H9 (cell line): Measurements from ENCODE around the gene WFS1. TPM values are rescaled to one million over a fixed set of nuclear protein-coding genes. Genes with fewer than 3 reads are reported as not detected.

Experiments
- DNase-seq: peaks from one replicate; pipeline ENCODE4 v3.0.0-alpha.2; 2017
- H2AFZ ChIP-seq: one replicate; pipeline ENCODE4 v1.6.1; 2013; ENCODE audit warnings: mild to moderate bottlenecking, low read length, control low read depth, moderate library complexity
- H2AK5ac ChIP-seq: 2 replicates; pipeline ENCODE4 v1.6.1; 2013; ENCODE audit warnings: low read length, control low read depth, mixed read lengths; ENCODE audit not compliant: insufficient read length
- H2BK120ac ChIP-seq: one replicate; pipeline ENCODE4 v1.6.1; 2013; ENCODE audit warnings: low read depth, mild to moderate bottlenecking, low read length, control low read depth, inconsistent platforms; ENCODE audit not compliant: poor library complexity, severe bottlenecking
- H2BK12ac ChIP-seq: 2 replicates; pipeline ENCODE4 v1.6.1; 2013; ENCODE audit warnings: low read length, control low read depth, mixed read lengths, low read depth; ENCODE audit not compliant: insufficient read length
- H2BK15ac ChIP-seq: 2 replicates; pipeline ENCODE4 v1.6.1; 2013; ENCODE audit warnings: low read depth, low read length, control low read depth
- H2BK20ac ChIP-seq: one replicate; pipeline ENCODE4 v1.6.1; 2013; ENCODE audit warnings: low read depth, mild to moderate bottlenecking, low read length, control low read depth, inconsistent platforms; ENCODE audit not compliant: poor library complexity, severe bottlenecking
- H2BK5ac ChIP-seq: 2 replicates; pipeline ENCODE4 v1.6.1; 2013; ENCODE audit warnings: low read length, control low read depth, mixed read lengths; ENCODE audit not compliant: insufficient read length
- H3K14ac ChIP-seq: 2 replicates; pipeline ENCODE4 v1.6.1; 2013; ENCODE audit warnings: low read length, control low read depth; ENCODE audit not compliant: insufficient read depth
- H3K18ac ChIP-seq: 2 replicates; pipeline ENCODE4 v1.6.1; 2013; ENCODE audit warnings: low read depth, mild to moderate bottlenecking, mixed read lengths, low read length, control low read depth; ENCODE audit not compliant: insufficient read length
- H3K23ac ChIP-seq: 2 replicates; pipeline ENCODE4 v1.6.1; 2013; ENCODE audit warnings: low read length, control low read depth, mixed read lengths, low read depth; ENCODE audit not compliant: insufficient read length
- H3K23me2 ChIP-seq: 2 replicates; pipeline ENCODE4 v1.6.1; 2013; ENCODE audit warnings: low read depth, mild to moderate bottlenecking, mixed read lengths, low read length, control low read depth; ENCODE audit not compliant: insufficient read length, poor library complexity, severe bottlenecking
- H3K27ac ChIP-seq: 2 replicates; pipeline ENCODE4 v1.5.1; 2013; ENCODE audit warnings: low read length, control low read depth, mixed read lengths, low read depth; ENCODE audit not compliant: insufficient read length
- H3K27me3 ChIP-seq: 2 replicates; pipeline ENCODE4 v1.6.1; 2013; ENCODE audit warnings: low read length, control low read depth, inconsistent platforms; ENCODE audit not compliant: insufficient read depth
- H3K4ac ChIP-seq: 2 replicates; pipeline ENCODE4 v1.6.1; 2013; ENCODE audit warnings: low read depth, mild to moderate bottlenecking, control low read depth, inconsistent platforms, low read length, moderate library complexity
- H3K4me1 ChIP-seq: 2 replicates; pipeline ENCODE4 v1.6.1; 2013; ENCODE audit warnings: low read length, control low read depth, inconsistent platforms; ENCODE audit not compliant: insufficient read depth
- H3K4me2 ChIP-seq: 2 replicates; pipeline ENCODE4 v1.6.1; 2013; ENCODE audit warnings: low read length, control low read depth, mixed read lengths; ENCODE audit not compliant: insufficient read length, insufficient read depth
- H3K56ac ChIP-seq: 2 replicates; pipeline ENCODE4 v1.6.1; 2013; ENCODE audit warnings: low read depth, mild to moderate bottlenecking, mixed read lengths, low read length, control low read depth; ENCODE audit not compliant: insufficient read length
- H3K79me1 ChIP-seq: 2 replicates; pipeline ENCODE4 v1.6.1; 2013; ENCODE audit warnings: low read depth, mild to moderate bottlenecking, moderate library complexity, low read length, control low read depth, inconsistent platforms; ENCODE audit not compliant: insufficient read depth, poor library complexity, severe bottlenecking
- H3K79me2 ChIP-seq: 2 replicates; pipeline ENCODE4 v1.6.1; 2013; ENCODE audit warnings: low read length, control low read depth, inconsistent platforms; ENCODE audit not compliant: insufficient read depth
- H3K9ac ChIP-seq: 2 replicates; pipeline ENCODE4 v1.6.1; 2013; ENCODE audit warnings: low read length, control low read depth, mixed read lengths; ENCODE audit not compliant: insufficient read length; ENCODE audit errors: extremely low read depth
- H3K9me3 ChIP-seq: one replicate; pipeline ENCODE4 v1.6.1; 2013; ENCODE audit warnings: low read depth, low read length, inconsistent platforms; ENCODE audit not compliant: control insufficient read depth
- H3T11ph ChIP-seq: one replicate; pipeline ENCODE4 v1.6.1; 2013; ENCODE audit warnings: mild to moderate bottlenecking, low read length, control low read depth, inconsistent platforms
- H4K20me1 ChIP-seq: one replicate; pipeline ENCODE4 v1.6.1; 2013; ENCODE audit not compliant: control insufficient read depth, insufficient read length, insufficient read depth
- H4K5ac ChIP-seq: 2 replicates; pipeline ENCODE4 v1.6.1; 2013; ENCODE audit warnings: low read depth, mild to moderate bottlenecking, mixed read lengths, low read length, control low read depth; ENCODE audit not compliant: insufficient read length
- H4K8ac ChIP-seq: replicated peaks from 2 replicates; pipeline ENCODE4 v1.6.1; 2013; ENCODE audit warnings: low read length, control low read depth, mixed read lengths, low read depth; ENCODE audit not compliant: insufficient read length
- H4K91ac ChIP-seq: 2 replicates; pipeline ENCODE4 v1.6.1; 2013; ENCODE audit warnings: low read depth, mild to moderate bottlenecking, moderate library complexity, mixed read lengths, low read length, control low read depth; ENCODE audit not compliant: insufficient read length
- H3K27ac Mint-ChIP-seq, 3 experiments: 2 replicates in 2 of 3; 3 replicates in 1 of 3; pipeline ENCODE4 v1.8.0; 2020 to 2021; ENCODE audit warnings: mixed read lengths in 3 of 3, mild to moderate bottlenecking in 1 of 3, moderate library complexity in 1 of 3
- H3K27me3 Mint-ChIP-seq: 2 replicates; pipeline ENCODE4 v1.8.0; 2021; ENCODE audit warnings: low read depth, mild to moderate bottlenecking, moderate library complexity, mixed read lengths
- H3K36me3 Mint-ChIP-seq, 3 experiments: 2 replicates in 2 of 3; 3 replicates in 1 of 3; pipeline ENCODE4 v1.8.0; 2020 to 2021; ENCODE audit warnings: low read depth in 3 of 3, mixed read lengths in 3 of 3; ENCODE audit not compliant: insufficient read depth in 1 of 3
- H3K4me1 Mint-ChIP-seq, 2 experiments: 2 replicates each; pipeline ENCODE4 v1.8.0; 2020; ENCODE audit warnings: mixed read lengths in 2 of 2
- H3K4me3 Mint-ChIP-seq, 2 experiments: 2 replicates in 1 of 2; 3 replicates in 1 of 2; pipeline ENCODE4 v1.8.0; 2020 to 2021; ENCODE audit warnings: mild to moderate bottlenecking in 2 of 2, mixed read lengths in 2 of 2, moderate library complexity in 1 of 2
- H3K9me3 Mint-ChIP-seq, 2 experiments: 2 replicates in 1 of 2; 3 replicates in 1 of 2; pipeline ENCODE4 v1.8.0; 2020; ENCODE audit warnings: mild to moderate bottlenecking in 2 of 2, mixed read lengths in 2 of 2, moderate library complexity in 1 of 2
- WGBS: extraction: QIAGEN DNeasy Blood & Tissue Kit; methylation state at CpG from one replicate; pipeline ENCODE4 v1.1.7; 2013; ENCODE audit warnings: missing lambda C conversion rate, low lambda C conversion rate, mixed read lengths; ENCODE audit not compliant: insufficient read length; ENCODE audit errors: extremely low coverage; 5-methylcytosine and 5-hydroxymethylcytosine counted together
- total RNA-seq: library from RNA; stranded (reverse); gene quantifications from 2 replicates; pipeline ENCODE4 v1.2.1, GENCODE V29; 2021
- TF ChIP-seq, protein P1 (sequence below): fragments of 200-600 bp; sonication (generic); conservative IDR thresholded peaks from 3 replicates; pipeline ENCODE4 v1.8.0; 2021; ENCODE audit warnings: antibody characterized with exemption, mild to moderate bottlenecking

Gene WFS1
- total RNA-seq, 1 experiment from 2014 or later: 18.9 TPM

DNA sequence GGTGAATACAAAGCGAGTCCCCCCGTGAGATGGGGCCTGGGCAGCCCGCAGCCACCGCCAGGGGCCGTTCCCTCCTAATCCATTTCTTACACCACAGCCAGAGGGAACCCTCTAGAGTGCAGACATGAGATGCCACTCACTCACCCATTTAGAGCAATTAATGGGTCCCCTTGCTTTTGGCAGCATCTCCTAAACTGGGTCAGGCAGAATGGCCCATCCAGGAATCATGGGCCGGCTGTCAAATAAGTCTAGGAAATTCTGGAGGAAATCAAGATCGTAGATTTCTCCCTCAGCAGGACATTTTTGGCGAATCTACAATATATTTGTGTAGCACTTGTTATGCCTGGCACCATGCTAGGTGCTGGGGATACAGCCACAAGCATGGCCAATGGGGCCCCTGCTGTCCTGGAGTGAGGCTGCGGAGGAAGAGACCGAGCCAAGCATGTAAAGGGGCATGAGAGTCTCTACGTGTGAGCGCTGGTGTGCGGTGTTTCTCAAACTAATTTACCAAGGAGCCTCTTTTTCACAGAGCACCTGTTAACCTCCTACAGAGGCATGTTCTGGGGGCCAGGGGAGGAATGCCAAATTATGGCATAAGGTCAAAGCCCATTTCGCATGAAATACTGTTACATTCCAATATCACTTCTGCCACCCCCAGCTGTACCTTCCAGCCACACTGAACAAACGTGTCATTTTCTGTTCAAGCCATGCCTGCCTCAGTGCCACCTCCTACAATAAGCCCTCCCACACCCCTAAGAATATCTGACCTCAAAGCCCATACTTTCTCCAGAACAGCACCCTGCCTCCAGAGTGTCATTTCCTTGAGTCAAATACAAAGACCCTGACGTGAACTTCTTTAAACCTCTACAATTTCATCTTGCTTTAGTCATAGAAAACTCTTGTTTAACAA, 41.2 kb upstream of the WFS1 start:
- WGBS: no CpG with 5 or more reads among the region's 16 CpGs
- no peak overlapping the region for H3K23ac ChIP-seq
- peaks cover 3 to 23% of the 10 kb centered on the region in 2 experiments; a peak in 2 of 4 replicates for H3K4me1 Mint-ChIP-seq
- no peaks in the 10 kb centered on the region for H3K79me2 ChIP-seq
- H2BK120ac ChIP-seq: no peak overlapping the region
- H3K14ac ChIP-seq: no peak overlapping the region
- no peaks in the 10 kb centered on the region for H3K4me1 ChIP-seq
- no peaks in the 10 kb centered on the region for H3K9me3 Mint-ChIP-seq
- no peak overlapping the region for H3K9ac ChIP-seq
- H3K23me2 ChIP-seq: no peaks in the 10 kb centered on the region
- H3K56ac ChIP-seq: no peak overlapping the region
- H2BK20ac ChIP-seq: no peak overlapping the region
- H3K4me3 Mint-ChIP-seq: no peak overlapping the region
- H2AFZ ChIP-seq: no peak overlapping the region
- no peak overlapping the region; a peak in 1 of 7 replicates for H3K27ac Mint-ChIP-seq
- H2BK5ac ChIP-seq: no peak overlapping the region
- peak; percentile 15 for DNase-seq
- H2BK15ac ChIP-seq: no peak overlapping the region
- H3K4me2 ChIP-seq: no peak overlapping the region
- no peaks in the 10 kb centered on the region for H4K20me1 ChIP-seq
- no peak overlapping the region for H3T11ph ChIP-seq
- no peak overlapping the region for H3K18ac ChIP-seq
- TF ChIP-seq, protein P1, sequence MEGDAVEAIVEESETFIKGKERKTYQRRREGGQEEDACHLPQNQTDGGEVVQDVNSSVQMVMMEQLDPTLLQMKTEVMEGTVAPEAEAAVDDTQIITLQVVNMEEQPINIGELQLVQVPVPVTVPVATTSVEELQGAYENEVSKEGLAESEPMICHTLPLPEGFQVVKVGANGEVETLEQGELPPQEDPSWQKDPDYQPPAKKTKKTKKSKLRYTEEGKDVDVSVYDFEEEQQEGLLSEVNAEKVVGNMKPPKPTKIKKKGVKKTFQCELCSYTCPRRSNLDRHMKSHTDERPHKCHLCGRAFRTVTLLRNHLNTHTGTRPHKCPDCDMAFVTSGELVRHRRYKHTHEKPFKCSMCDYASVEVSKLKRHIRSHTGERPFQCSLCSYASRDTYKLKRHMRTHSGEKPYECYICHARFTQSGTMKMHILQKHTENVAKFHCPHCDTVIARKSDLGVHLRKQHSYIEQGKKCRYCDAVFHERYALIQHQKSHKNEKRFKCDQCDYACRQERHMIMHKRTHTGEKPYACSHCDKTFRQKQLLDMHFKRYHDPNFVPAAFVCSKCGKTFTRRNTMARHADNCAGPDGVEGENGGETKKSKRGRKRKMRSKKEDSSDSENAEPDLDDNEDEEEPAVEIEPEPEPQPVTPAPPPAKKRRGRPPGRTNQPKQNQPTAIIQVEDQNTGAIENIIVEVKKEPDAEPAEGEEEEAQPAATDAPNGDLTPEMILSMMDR: 0 out of 3 replicates have a peak, but pooled peaks have one; percentile 15
- no peak overlapping the region for H3K27ac ChIP-seq
- H3K27me3 Mint-ChIP-seq: peaks cover 2% of the 10 kb centered on the region; the same call in 1 of the 2 replicates
- H4K5ac ChIP-seq: no peak overlapping the region
- no peak overlapping the region for H4K8ac ChIP-seq
- no peak overlapping the region for H4K91ac ChIP-seq
- no peaks in the 10 kb centered on the region for H3K27me3 ChIP-seq
- no peaks in the 10 kb centered on the region for H3K9me3 ChIP-seq
- H2AK5ac ChIP-seq: no peak overlapping the region
- no peaks in the 10 kb centered on the region for H3K79me1 ChIP-seq
- no peak overlapping the region for H2BK12ac ChIP-seq
- no peaks in the 10 kb centered on the region for H3K36me3 Mint-ChIP-seq
- H3K4ac ChIP-seq: no peak overlapping the region
